ENCODE measurements around the gene FOXP1.

DNA sequence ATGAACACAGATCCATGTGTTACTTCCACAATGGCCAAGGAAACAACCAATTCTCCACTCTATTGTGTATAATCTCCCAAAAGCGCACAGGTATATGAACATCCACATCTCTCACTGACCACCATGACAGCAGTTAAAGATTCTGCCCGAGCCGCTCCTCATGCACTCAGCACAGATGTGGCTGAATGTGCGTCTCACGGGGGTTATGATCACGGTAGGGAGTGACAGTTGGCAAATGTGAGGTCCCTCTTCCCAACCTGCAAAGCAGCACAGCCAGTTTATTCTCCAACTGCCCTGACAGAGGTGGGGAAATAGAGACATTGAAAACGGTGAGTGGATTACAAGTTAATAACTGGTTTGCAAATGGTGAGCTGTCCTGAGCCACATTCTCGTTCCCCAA lies 17.6 kb downstream of the FOXP1 start:
- TF ChIP-seq, protein P1, sequence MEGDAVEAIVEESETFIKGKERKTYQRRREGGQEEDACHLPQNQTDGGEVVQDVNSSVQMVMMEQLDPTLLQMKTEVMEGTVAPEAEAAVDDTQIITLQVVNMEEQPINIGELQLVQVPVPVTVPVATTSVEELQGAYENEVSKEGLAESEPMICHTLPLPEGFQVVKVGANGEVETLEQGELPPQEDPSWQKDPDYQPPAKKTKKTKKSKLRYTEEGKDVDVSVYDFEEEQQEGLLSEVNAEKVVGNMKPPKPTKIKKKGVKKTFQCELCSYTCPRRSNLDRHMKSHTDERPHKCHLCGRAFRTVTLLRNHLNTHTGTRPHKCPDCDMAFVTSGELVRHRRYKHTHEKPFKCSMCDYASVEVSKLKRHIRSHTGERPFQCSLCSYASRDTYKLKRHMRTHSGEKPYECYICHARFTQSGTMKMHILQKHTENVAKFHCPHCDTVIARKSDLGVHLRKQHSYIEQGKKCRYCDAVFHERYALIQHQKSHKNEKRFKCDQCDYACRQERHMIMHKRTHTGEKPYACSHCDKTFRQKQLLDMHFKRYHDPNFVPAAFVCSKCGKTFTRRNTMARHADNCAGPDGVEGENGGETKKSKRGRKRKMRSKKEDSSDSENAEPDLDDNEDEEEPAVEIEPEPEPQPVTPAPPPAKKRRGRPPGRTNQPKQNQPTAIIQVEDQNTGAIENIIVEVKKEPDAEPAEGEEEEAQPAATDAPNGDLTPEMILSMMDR (IDR thresholded peaks at IDR 0.05; ENCODE audit: low read depth, low read length, poor library complexity, severe bottlenecking) = no peak
- no peak for TF ChIP-seq EZH2phosphoT487 (IDR thresholded peaks at IDR 0.05; ENCODE audit: borderline replicate concordance, low read length)
